Measurements from ENCODE around the gene AHNAK2.

Gene AHNAK2

GRCh38 chr14:104936361-104937155 lies 41.6 kb downstream of the AHNAK2 start:
- DNase-seq = no peak

DNA sequence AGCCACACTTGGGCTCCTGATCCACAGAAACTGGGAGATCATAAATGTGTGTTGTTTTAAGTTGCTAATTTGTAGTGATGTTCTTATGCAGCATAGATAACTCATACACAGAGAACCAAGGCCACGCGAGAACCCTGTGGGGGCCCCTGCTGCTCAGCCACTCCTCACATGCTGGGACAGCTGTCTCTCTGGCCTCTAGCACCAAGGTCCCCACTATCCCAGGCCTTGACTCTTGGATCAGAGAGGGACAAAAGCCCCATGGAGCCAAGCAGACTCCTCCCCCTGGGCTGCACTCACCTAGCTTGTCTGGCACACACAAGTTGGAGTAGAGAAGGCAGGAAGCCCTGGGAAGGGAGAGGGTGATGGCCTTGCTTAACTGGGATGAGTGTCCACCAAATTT lies 42.2 kb downstream of the AHNAK2 start:
- no peak for DNase-seq

- no peak for DNase-seq
Observed at GRCh38 chr14:104935026-104935650, 43.0 kb downstream of the AHNAK2 start.

DNA sequence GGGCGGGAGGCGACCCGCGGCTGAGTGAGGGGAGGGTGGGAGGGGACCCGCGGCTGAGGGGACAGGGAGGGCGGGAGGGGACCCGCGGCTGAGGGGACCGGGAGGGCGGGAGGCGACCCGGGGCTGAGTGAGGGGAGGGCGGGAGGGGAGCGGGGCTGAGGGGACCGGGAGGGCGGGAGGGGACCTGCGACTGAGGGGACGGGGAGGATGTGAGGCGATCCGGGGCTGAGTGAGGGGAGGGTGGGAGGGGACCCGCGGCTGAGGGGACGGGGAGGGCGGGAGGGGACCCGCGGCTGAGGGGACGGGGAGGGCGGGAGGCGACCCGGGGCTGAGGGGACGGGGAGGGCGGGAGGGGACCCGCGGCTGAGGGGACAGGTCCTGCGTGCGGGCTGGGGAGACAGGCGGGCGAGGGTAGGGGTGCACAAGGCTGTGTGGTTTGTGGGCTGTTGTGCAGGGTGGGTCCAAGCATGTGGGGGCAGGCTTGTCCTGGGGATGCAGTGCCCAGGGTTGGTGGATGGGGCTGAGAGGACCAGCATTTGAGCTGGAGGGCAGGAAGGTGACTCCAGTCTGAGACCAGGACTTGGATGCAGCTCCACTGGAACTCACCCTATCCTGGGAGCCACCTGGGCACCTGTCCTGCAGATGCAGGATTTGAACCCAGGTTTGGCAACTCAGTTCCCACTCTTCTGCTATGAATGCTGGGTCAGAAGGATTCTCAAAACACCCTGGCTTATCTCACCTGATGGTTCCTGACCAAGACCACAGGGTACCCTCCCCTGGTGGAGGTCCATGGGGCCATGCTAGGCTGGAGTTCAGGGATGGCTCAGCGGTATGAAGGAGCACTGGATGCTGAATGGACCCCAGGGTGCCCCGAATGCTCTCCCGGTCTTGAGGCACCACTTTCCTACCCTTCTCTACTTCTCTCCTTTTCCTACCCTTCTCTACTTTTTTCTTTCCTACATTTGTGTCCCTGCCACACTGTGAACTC lies 44.1 kb downstream of the AHNAK2 start:
- DNase-seq = no peak

DNA sequence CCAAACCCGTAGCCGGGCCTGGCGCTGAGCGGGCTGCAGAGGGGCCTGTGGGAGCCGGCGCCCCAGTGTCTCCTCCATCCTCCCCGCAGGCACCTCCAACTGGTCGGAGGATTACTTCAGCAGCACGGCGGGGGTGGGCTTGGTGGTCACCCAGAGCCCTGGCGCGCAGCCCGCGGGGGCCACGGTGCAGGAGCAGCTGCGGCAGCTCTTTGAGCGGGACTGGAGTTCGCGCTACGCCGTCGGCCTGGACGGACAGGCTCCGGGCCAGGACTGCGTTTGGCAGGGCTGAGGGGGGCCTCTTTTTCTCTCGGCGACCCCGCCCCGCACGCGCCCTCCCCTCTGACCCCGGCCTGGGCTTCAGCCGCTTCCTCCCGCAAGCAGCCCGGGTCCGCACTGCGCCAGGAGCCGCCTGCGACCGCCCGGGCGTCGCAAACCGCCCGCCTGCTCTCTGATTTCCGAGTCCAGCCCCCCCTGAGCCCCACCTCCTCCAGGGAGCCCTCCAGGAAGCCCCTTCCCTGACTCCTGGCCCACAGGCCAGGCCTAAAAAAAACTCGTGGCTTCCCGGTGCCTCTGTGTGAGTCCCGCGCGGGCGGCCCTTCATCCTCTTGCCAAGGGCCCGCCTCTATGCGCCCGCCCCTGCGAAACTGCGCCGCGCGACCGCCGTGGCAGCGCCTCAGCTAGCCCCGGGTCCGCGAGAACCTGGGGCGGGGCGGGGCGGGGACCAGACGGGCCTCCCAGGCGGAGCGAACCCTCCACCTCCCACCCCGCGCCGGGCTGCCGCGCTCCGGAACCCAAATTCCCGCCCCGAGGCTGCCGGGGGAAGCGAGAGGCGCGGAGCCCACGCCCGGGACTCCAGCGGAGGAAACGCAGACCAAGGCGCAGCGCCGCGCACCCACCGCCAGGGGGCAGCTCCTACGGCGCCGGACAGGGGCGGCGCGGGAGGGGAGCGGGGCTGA lies 45.2 kb downstream of the AHNAK2 start:
- peak; percentile 87 for DNase-seq

- DNase-seq = no peak
Observed at GRCh38 chr14:104931771-104932675, 46.2 kb downstream of the AHNAK2 start.

DNA sequence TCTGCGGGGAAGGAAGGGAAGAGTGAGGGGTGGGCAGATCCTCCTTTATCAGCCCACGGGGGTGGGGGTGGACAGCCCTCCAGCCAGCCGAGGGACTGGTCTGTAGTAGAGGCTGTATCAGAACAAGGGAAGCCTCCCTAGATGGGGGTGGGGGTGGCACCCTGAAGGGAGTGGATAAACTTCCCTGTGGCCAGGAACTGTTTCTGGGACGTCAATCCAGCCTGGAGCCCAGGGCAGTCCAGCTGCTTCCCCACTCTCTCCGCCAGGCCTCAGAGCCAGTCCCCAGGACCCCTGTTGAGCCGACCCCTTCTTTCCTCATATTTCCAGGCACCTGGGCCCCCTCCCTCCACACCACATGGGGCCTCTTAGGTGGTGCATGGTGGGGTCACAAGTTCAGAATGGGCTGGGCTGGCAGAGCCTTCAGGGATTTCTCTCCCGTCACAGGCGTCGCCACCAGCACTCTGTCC lies 46.8 kb downstream of the AHNAK2 start:
- no peak for DNase-seq

- no peak for DNase-seq
Observed at GRCh38 chr14:104930526-104931303, 47.5 kb downstream of the AHNAK2 start.

DNA sequence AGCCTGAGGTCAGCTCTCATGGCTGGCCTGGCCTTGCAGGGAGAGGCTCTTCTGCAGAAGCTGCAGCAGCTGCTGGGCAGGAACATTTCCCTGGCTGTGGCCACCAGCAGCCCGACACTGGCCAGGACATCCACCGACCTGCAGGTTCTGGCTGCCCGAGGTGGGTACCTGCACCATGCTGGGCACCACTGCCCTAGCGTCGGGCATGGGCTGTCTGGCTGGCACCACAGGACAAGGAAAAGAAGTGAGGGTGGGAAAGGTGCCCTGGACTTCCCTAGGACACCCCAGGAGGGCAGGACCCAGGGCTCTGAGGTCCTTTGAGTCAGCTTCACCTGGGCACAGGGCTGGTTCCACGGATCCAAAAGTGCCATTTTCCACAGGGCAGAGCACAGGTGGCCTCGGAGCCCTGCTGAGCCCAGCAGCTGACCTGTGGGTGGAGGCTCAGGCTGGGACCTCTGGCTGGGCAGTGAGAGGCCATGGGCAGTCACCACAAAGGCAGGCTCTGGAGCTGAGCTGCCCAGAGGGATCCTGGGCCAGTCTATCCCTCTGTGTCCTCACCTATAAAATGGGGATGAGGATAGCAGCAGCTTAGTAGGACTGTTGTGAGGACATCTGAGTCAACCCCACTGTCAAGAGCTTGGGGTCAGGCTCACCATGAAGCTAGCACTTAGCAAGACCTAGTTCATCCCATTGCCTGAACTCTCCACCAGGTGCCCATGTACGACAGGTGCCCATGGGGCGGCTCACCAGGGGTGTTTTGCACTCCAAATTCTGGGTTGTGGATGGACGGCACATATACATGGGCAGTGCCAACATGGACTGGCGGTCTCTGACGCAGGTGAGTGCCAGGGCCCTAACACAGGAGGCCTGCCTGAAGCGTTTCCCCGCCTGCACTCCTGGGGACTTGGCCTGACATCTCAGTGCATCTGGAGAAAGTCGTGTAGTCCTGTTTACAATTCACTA lies 48.6 kb downstream of the AHNAK2 start:
- no peak for DNase-seq

GRCh38 chr14:104928391-104929133 lies 49.6 kb downstream of the AHNAK2 start:
- no peak for DNase-seq

DNA sequence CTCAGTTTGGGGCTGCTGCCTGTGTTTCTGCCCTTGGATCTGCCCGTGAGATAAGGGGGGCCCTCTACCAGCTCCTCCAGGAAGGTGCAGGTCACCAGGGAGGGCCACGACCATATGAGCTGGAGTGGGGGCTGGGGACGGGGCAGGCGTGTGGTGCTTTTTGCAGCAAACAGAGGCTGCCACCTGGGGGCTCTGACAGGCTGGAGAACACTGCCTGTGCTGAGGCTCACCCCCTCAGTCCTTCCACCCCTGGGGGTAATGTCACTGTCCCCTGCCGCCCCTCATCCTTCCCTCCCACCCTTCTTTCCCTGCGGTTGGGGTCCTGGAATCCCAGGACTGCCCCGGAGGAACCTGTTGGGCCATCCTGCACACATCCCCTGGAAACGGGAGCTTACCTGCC lies 50.3 kb downstream of the AHNAK2 start:
- no peak for DNase-seq

DNA sequence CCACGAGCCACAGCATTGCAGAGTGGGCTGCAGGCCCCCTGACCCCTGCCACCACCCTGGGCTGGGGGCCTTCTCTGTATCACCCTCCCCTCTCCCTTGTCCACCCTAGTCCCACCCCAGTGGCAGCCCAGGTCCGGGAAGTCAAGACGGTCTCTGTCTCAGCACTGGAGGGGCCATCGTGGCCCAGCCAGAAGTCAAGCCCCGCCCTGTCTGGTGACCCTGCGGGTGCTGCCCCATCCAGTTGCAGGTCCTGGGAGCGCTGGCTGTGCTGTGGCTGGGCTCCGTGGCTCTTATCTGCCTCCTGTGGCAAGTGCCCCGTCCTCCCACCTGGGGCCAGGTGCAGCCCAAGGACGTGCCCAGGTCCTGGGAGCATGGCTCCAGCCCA lies 50.8 kb downstream of the AHNAK2 start:
- DNase-seq = no peak

GRCh38 chr14:104926619-104927431 lies 51.3 kb downstream of the AHNAK2 start:
- no peak for DNase-seq

DNA sequence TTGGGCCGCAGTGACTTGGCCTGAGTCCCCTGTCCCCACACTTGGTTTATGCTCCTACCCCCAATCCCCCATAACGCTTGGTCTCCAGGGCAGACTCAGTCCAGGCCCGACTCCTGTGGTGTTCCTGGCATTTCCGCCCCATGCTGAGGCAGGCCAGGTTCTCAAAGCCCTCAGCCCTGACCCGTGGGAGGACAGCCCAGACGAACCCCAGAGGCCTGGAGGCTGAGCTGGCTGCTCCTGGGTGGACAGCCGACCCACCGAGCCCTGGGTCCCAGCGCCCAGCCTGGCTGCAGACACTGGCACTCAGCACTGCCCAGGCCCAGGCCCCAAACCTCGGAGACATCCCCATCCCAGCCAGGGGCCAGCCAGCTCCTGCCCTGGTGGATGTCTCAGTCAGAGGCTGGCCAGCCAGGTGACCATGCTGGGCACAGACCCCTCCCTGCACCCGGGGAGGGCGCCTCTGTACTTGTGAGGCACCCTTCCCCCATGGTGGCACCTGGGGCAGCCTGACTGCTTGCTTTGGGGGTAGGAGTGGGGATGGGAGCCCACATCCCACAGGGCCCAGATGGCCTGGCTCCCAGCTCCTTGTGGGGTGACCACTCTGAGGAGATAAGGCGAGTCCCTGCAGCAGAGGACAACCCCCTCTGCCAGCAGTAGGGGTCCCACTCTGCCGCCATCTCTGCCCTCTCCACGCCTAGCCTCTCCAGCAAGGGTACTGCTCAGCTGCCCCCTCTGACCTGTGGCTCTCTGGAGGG lies 52.1 kb downstream of the AHNAK2 start:
- DNase-seq = no peak

- no peak for DNase-seq
Observed at GRCh38 chr14:104925214-104925854, 52.8 kb downstream of the AHNAK2 start.
